ENCODE data around the gene RTL10. TPM values are rescaled to one million over a fixed set of nuclear protein-coding genes. Genes with fewer than 3 reads are reported as not detected.

RTL10 gene
- total and polyA plus RNA-seq, 5 donors, result 5.8 to 9.9 (median 7.9) TPM

DNA sequence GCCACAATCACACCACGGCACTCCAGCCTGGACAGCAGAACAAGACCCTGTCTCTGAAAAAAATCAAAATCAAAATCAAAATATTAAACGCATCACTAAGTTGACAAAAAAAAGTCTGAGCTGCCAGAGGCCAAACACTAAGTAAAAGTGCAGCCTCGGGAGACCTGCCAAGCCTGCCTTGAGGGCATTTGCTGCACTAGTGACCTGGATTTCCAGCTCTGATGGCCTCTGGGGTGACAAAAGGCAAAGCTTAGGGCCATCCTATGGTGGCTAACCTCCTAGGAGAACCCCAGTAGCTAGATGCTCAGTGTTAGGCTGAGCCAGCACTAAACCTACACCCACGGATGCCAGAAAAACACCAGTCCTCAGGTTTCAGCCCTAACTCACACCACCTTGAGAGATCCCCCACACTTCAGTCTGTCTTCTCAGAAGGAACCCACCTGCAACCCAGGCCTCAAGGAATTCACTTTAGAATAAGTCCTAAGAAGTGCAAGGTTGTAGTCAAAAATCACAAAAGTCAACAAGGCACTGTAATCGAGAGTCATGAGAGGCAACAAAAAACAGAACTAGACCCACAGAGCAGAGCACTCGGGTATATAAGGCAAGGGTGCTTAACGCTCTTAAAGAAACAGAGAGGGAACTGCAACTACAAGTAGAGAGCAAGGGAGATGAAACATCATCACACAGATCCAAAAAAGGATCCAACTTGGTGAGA lies 28.6 kb downstream of the RTL10 start:
- no peak overlapping the region for H3K4me3 ChIP-seq (ENCODE audit: low read length)
- no peaks in the 10 kb centered on the region for H3K27me3 ChIP-seq (ENCODE audit: control insufficient read depth, insufficient read depth)
- ATAC-seq (no peak), DNase-seq (no peak)
- WGBS, result 94% methylated on average over 7 of the region's 7 CpGs
- no peak overlapping the region for H3K27ac ChIP-seq (ENCODE audit: low read length)
- H3K9me3 ChIP-seq (ENCODE audit: control insufficient read depth, low read length), result no peaks in the 10 kb centered on the region
- H3K4me1 ChIP-seq (ENCODE audit: control insufficient read depth, insufficient read depth, low read length), result no peaks in the 10 kb centered on the region
- intact Hi-C loops (cut with DNase I), result no loop called here

DNA sequence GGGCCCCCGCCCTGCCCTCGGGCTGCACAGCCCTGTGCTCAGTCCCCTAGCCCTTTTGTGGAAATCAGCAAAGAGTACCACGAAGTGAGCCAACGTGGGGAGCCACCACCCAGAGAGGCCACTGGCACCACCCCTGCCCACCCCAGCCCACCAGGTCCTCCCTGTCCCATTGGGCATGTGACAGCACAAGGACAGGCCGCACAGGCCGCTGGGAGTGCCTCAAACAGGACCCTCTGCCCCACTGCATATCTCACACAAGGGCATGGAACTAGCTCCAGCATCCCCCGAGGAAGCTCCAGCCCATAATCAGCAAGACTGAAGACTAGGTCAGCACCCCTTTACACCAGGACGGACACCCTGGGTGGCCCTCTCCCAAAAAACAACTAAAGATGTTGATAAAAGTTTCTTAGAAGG lies 29.7 kb downstream of the RTL10 start:
- no peaks in the 10 kb centered on the region for H3K9me3 ChIP-seq (ENCODE audit: control insufficient read depth, low read length)
- 91% methylated on average over 8 of the region's 8 CpGs for WGBS

DNA sequence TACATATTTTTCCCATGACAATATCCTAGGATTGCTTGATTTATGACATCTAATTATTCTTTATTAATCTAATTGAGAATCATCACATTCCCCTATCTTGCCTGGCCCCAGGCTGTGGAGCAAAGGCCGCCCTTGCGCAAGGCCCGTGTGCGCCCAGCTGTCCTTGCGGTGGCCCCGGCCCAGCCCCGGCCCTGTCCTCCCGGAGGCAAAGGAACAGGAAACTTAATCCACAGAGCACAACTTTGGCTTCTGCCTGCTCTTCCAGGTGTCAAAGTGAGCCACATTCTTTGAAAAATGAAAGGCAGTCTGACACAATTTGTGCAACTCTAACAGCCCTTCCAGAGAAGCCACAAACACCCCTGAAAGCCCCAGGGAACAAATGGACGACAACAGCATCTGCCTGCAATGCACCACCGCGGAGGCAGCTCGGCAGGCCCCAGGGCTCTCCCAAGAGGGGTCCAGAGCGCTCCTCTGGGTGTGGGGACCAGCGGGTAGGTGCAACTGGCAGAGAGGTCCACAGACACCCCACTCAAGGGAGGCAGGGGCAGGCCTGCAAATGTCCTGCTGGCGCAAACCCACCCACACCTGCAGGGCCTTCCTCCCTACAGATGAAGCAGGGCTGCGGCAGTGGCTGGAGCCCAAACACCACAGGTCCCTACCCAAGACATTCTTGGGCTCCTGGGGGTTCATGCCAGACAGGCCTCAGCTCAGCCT lies 30.3 kb downstream of the RTL10 start:
- 81% methylated on average over 16 of the region's 16 CpGs for WGBS
- Histone ChIP-seq H3K4me1 (ENCODE audit: control insufficient read depth, insufficient read depth, low read length) (no peaks in the 10 kb centered on the region), H3K27me3 (ENCODE audit: control insufficient read depth, insufficient read depth) (no peaks in the 10 kb centered on the region), H3K9me3 (ENCODE audit: control insufficient read depth, low read length) (no peaks in the 10 kb centered on the region), H3K4me3 (ENCODE audit: low read length) (no peak overlapping the region), H3K27ac (ENCODE audit: low read length) (no peak overlapping the region)
- intact Hi-C loops (cut with DNase I), result no loop called here
- ATAC-seq, result no peak
- DNase-seq, result peak in 1 of 3 donors; percentile 43

More for the DNA sequence above, 29.7 kb downstream of the RTL10 start:
- Histone ChIP-seq H3K4me3 (ENCODE audit: low read length) (no peak overlapping the region), H3K27ac (ENCODE audit: low read length) (no peak overlapping the region), H3K4me1 (ENCODE audit: control insufficient read depth, insufficient read depth, low read length) (no peaks in the 10 kb centered on the region), H3K27me3 (ENCODE audit: control insufficient read depth, insufficient read depth) (no peaks in the 10 kb centered on the region)
- ATAC-seq (no peak), DNase-seq (peak in 1 of 3 donors; percentile 13)
- intact Hi-C loops (cut with DNase I), result no loop called here

DNA sequence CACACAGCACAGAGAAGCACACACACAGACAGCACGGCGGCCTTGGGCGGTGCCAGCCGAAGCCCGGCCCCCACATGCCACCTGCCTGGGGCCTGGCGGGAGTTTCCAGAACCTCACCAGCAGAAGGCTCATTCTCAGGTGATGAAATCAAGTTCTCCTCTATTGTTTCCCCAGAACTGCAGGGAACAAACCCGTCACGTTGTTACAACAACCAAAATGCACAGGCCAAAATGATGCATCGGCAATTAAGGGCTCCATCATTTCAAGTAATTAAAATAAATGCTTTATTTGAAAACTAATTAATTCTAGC lies 30.8 kb downstream of the RTL10 start:
- intact Hi-C loops (cut with DNase I), result no loop called here
- 95% methylated on average over 9 of the region's 9 CpGs for WGBS
- no peak overlapping the region for H3K4me3 ChIP-seq (ENCODE audit: low read length)
- H3K9me3 ChIP-seq (ENCODE audit: control insufficient read depth, low read length), result no peaks in the 10 kb centered on the region
- DNase-seq (no peak), ATAC-seq (no peak)
- H3K27ac ChIP-seq (ENCODE audit: low read length), result no peak overlapping the region
- no peaks in the 10 kb centered on the region for H3K4me1 ChIP-seq (ENCODE audit: control insufficient read depth, insufficient read depth, low read length)
- H3K27me3 ChIP-seq (ENCODE audit: control insufficient read depth, insufficient read depth), result no peaks in the 10 kb centered on the region

DNA sequence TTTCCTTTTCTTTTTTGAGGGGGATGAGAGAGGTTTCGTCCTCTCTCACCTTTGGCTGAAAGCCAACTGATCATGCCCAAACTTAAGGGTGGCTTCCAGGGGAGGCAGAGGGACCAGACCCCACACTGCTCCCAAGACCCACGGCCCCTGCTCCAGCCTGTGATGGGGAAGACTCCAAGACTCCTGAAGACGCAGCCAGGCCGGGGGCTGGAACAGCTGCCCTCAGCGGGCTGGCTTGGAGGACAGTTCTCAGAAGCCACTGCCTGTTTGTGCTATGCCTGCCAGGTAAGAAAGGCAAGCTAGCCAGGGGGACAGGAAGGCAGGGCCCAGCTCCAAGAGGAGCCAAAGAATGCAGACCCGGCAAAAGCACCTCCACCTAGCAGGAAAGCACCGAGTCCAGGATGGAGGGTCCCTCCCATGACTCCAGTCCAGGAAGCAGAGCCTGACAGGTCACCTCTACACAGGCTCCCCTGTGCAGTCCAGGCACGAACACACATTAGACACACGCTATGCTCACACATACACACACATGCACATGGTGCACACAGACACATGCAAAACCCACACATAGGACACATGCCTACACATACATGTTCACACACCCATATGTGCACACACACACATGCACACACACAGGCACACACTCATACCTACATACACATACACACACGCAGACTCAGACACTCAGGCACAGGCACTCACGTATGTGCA lies 31.3 kb downstream of the RTL10 start:
- Histone ChIP-seq H3K9me3 (ENCODE audit: control insufficient read depth, low read length) (no peaks in the 10 kb centered on the region), H3K4me1 (ENCODE audit: control insufficient read depth, insufficient read depth, low read length) (no peaks in the 10 kb centered on the region), H3K27ac (ENCODE audit: low read length) (no peak overlapping the region), H3K4me3 (ENCODE audit: low read length) (no peak overlapping the region), H3K27me3 (ENCODE audit: control insufficient read depth, insufficient read depth) (no peaks in the 10 kb centered on the region)
- no peak for DNase-seq
- ATAC-seq, result no peak
- intact Hi-C loops (cut with DNase I), result no loop called here
- 84% methylated on average over 11 of the region's 11 CpGs for WGBS

DNA sequence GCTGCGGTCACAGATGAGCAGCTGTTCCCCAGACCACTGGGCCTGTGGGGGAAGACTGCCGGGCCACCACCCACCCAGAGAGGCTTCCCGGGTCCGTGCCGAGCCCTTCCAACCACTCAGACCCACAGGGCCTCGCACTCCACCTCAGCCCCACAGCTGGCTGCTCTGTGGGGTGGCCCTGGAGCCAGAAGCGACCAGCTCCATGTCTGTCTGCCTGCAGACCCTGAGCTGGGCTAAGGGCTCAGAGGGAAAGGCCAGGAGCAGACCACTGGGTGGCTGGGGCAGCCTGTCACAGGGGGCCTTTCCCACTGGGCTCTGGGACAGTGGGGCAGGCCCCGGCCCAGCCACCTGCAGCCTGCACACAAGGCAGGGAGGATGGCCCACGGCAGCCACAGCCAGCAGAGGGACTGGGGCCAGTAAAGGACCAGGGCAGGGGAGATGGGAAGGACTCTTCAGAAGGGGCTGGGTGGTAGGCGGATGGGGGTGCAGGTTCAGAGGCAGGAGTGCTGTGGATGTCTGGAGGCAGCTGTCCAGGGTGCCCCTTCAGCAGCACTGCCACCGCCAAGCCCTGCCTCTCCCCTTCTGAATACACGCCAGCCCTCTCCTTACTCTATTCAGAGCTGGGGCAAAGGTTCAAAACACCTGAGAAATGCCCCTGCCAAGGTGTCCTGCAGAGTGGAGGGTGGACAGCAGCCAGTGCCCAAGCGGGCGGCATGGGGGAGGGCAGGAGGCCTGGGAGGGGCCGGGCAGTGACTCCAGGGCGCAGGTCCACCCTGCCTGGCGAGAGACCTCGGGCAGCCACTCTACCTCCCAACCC lies 32.2 kb downstream of the RTL10 start:
- Histone ChIP-seq H3K27ac (ENCODE audit: low read length) (no peak overlapping the region), H3K4me3 (ENCODE audit: low read length) (no peak overlapping the region), H3K9me3 (ENCODE audit: control insufficient read depth, low read length) (no peaks in the 10 kb centered on the region), H3K4me1 (ENCODE audit: control insufficient read depth, insufficient read depth, low read length) (no peaks in the 10 kb centered on the region), H3K27me3 (ENCODE audit: control insufficient read depth, insufficient read depth) (no peaks in the 10 kb centered on the region)
- ATAC-seq, result no peak
- WGBS, result 89% methylated on average over 18 of the region's 18 CpGs
- intact Hi-C loops (cut with DNase I), result no loop called here
- DNase-seq, result peak in 1 of 3 donors; percentile 29

DNA sequence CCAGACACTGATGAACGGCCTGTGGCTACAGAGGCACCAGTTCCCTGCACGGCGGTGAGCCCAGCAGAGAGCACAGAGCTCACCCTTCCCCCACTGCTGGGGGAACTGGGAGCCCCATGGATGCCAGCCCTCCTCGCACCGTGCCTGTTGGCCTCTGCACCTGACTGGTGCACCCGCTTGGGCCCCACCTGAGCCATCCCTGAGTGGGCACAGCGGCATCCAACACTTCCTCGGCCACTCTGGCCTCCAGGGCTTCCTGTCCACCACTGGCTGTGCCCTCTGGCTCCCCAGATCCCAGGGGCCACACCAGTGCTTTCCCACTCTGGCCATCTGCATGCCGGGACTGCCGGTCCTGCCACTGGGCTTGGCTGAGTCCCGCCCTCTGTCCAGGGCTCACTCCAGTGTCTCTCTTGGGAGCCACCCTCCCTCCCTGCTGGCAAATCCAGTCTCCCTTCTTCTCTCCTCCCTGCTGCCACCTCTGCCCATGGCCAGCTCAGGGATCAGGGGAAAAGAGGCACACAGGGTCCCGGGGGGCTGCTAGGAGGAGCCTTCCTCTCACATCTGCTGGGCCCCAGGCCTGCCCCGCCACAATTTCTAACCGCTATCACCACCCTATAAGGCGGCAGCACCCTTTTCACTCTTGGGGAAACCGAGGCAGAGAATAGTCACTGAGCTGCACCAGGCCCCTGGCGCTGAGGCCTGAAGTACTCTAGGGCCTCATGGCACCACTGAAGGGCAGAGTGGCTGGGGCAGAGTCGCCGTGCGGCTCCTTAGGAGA lies 33.0 kb downstream of the RTL10 start:
- Histone ChIP-seq H3K9me3 (ENCODE audit: control insufficient read depth, low read length) (no peaks in the 10 kb centered on the region), H3K4me3 (ENCODE audit: low read length) (no peak overlapping the region), H3K4me1 (ENCODE audit: control insufficient read depth, insufficient read depth, low read length) (no peaks in the 10 kb centered on the region), H3K27me3 (ENCODE audit: control insufficient read depth, insufficient read depth) (no peaks in the 10 kb centered on the region), H3K27ac (ENCODE audit: low read length) (no peak overlapping the region)
- no peak for DNase-seq
- ATAC-seq, result no peak
- intact Hi-C loops (cut with DNase I), result no loop called here
- WGBS, result 93% methylated on average over 20 of the region's 20 CpGs

DNA sequence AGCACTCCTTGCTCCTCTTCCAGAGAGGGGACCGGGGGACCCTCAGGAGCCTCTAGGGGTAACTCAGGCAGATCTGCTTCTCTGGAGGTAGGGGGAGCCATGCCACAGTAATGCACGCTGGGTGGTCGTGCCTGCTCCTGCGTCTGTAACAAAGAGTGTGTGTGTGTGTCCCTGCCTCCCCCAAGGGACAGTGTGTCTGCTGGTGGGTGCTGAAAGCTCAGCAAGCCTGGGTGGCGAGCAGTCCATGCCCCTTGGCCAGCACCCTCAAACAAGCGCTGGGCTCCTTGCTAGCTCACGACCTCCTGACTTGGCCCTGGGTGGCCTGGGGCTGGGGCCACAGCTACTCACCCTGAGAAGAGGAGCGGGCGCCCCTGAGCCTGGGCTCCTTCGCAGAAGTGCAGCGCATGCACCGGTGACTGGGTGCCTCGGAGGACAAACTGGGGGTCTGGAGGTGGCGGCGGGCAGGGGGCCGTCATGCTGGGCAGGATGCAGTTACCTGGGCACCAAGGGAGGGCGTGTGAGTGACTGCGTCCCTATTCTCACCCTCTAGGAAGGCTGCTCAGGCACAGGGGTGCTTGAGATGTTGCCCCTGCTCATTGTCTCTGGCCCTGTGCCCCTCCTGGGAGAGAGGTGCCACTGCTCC lies 33.7 kb downstream of the RTL10 start:
- Histone ChIP-seq H3K9me3 (ENCODE audit: control insufficient read depth, low read length) (no peaks in the 10 kb centered on the region), H3K27me3 (ENCODE audit: control insufficient read depth, insufficient read depth) (no peaks in the 10 kb centered on the region), H3K4me3 (ENCODE audit: low read length) (no peak overlapping the region), H3K27ac (ENCODE audit: low read length) (no peak overlapping the region), H3K4me1 (ENCODE audit: control insufficient read depth, insufficient read depth, low read length) (no peaks in the 10 kb centered on the region)
- intact Hi-C loops (cut with DNase I), result no loop called here
- DNase-seq (peak in 1 of 3 donors; percentile 53), ATAC-seq (no peak)
- WGBS, result 92% methylated on average over 18 of the region's 18 CpGs

DNA sequence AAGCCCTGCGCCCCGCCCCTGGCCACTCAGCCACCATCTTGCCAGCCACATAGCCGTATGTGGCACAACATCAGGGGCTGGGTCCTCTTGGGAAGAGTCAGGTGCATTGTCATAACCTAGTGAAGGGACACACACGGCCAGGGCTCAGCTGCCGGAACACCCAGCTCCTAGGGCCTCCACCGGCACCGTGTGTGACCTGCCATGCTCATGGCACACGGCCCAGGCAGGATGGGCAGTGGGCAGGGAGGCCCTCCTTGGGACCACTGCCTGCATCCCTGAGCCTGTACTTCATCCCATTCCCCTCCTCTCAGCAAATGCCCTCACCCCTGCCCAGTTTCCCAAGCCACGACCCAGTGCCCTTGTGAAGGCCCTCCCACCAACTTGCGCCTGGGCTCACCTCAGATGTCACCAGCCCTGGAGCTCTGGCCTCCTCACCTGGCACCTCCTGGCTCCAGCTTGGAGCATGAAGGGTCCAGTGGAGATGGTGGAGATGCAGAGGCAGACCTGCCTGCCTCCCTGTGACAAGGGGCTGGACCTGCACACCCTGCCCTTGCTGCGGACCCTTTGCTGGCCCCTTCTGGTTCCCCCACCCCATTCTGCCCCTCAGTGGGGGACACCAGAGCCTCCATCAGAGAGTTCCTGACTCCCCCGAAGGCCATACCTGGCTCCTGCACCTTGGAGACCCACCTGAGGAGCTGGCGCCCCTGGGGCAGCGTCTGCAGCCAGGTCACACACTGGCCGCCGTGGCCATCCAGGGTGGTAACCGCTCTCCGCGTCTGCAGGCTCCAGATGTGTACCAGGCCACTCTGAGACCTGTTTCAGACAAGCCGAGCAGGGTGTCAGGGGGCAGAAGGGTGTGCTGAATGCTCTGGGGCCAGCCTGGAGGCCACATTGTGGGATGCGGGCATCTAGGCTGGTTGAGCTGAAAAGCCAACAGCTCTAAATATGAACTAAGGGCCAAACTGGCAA lies 34.5 kb downstream of the RTL10 start:
- intact Hi-C loops (cut with DNase I), result no loop called here
- Histone ChIP-seq H3K4me3 (ENCODE audit: low read length) (no peak overlapping the region), H3K27me3 (ENCODE audit: control insufficient read depth, insufficient read depth) (no peaks in the 10 kb centered on the region), H3K27ac (ENCODE audit: low read length) (no peak overlapping the region), H3K9me3 (ENCODE audit: control insufficient read depth, low read length) (no peaks in the 10 kb centered on the region), H3K4me1 (ENCODE audit: control insufficient read depth, insufficient read depth, low read length) (no peaks in the 10 kb centered on the region)
- WGBS, result 96% methylated on average over 21 of the region's 21 CpGs
- DNase-seq (no peak), ATAC-seq (no peak)

Measured in right cardiac atrium (tissue), 5 donors.